ENCODE data around the gene TULP1. TPM values are rescaled to one million over a fixed set of nuclear protein-coding genes. Genes with fewer than 3 reads are reported as not detected.

TULP1 gene
- total RNA-seq, 2 donors from 2014 or later: 0.27 TPM; not detected in 1

- TF ChIP-seq POLR2A (IDR thresholded peaks at IDR 0.05): no peak
- TF ChIP-seq CTCF (IDR thresholded peaks at IDR 0.05): no peak
- TF ChIP-seq POLR2AphosphoS5 (IDR thresholded peaks at IDR 0.05): no peak
- Histone ChIP-seq H3K27ac (no peak overlapping the region), H3K9me3 (no peaks in the 10 kb centered on the region), H3K27me3 (replicated peaks; ENCODE audit: insufficient read depth) (no peaks in the 10 kb centered on the region), H3K4me3 (peak overlapping the region; percentile 4 to 12), H3K4me1 (replicated peaks) (no peaks in the 10 kb centered on the region), H3K36me3 (no peaks in the 10 kb centered on the region)
- intact Hi-C loops (cut with DNase I): no loop called here
- DNase-seq (ENCODE audit: low spot score): no peak
- WGBS: 18% methylated on average over 28 of the region's 32 CpGs
These were observed 1.1 kb downstream of the TULP1 start for GRCh38 chr6:35511562-35511941.

DNA sequence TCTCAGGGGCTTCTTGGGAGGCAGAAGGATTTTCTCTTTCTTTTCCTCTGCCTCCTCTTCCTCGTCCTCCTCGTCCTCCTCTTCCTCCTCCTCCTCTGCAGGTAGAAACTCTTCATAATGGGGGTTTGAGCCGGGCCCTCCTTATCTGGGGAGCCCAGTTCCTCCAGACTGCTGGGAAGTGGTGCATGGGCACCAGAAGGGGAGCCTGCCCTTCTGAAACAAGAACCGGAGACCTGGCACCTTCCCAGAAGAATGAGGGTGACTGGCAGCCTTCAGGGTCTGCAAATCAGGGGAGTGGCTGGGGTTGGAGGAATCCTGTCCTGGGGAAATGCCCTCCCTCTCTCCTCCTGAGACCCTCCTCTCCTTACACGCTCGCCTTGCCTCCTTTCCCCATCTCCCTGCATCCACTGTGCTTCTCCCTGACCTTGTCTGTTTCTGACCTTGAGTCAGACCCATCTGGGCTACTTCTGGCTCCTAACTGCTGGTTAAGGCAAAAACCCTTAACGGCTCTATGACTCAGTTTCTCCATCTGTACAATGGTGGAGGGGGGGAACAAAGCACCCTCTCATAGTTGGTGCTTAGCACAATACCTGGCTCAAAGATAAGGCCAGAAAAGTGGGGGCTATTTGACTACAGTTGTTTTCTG lies 1.7 kb downstream of the TULP1 start:
- Histone ChIP-seq H3K4me1 (replicated peaks) (no peaks in the 10 kb centered on the region), H3K4me3 (peak overlapping the region in 1 of 2 donors; percentile 12), H3K27ac (no peak overlapping the region), H3K27me3 (replicated peaks; ENCODE audit: insufficient read depth) (no peaks in the 10 kb centered on the region), H3K9me3 (no peaks in the 10 kb centered on the region), H3K36me3 (no peaks in the 10 kb centered on the region)
- TF ChIP-seq POLR2A (IDR thresholded peaks at IDR 0.05) (no peak), POLR2AphosphoS5 (IDR thresholded peaks at IDR 0.05) (no peak), CTCF (IDR thresholded peaks at IDR 0.05) (no peak)
- DNase-seq (ENCODE audit: low spot score): no peak
- 81% methylated on average over 7 of the region's 7 CpGs for WGBS
- intact Hi-C loops (cut with DNase I): no loop called here

GRCh38 chr6:35508542-35508941 lies 4.2 kb downstream of the TULP1 start:
- H3K4me1 ChIP-seq (replicated peaks): no peaks in the 10 kb centered on the region
- no peak overlapping the region for H3K4me3 ChIP-seq
- 58% methylated on average over 5 of the region's 5 CpGs for WGBS
- intact Hi-C loops (cut with DNase I): no loop called here
- no peak overlapping the region for H3K27ac ChIP-seq
- H3K27me3 ChIP-seq (replicated peaks; ENCODE audit: insufficient read depth): no peaks in the 10 kb centered on the region
- no peaks in the 10 kb centered on the region for H3K9me3 ChIP-seq
- no peaks in the 10 kb centered on the region for H3K36me3 ChIP-seq
- DNase-seq (ENCODE audit: low spot score): no peak
- no peak for TF ChIP-seq CTCF (IDR thresholded peaks at IDR 0.05)
- TF ChIP-seq POLR2A (IDR thresholded peaks at IDR 0.05): no peak
- no peak for TF ChIP-seq POLR2AphosphoS5 (IDR thresholded peaks at IDR 0.05)

- DNase-seq (ENCODE audit: low spot score): no peak
- Histone ChIP-seq H3K9me3 (no peaks in the 10 kb centered on the region), H3K27me3 (replicated peaks; ENCODE audit: insufficient read depth) (no peaks in the 10 kb centered on the region), H3K4me3 (no peak overlapping the region), H3K27ac (no peak overlapping the region), H3K4me1 (replicated peaks) (no peaks in the 10 kb centered on the region), H3K36me3 (no peaks in the 10 kb centered on the region)
- WGBS: 73% methylated on average over 2 of the region's 2 CpGs
- no peak for TF ChIP-seq POLR2A (IDR thresholded peaks at IDR 0.05)
- no peak for TF ChIP-seq POLR2AphosphoS5 (IDR thresholded peaks at IDR 0.05)
- no peak for TF ChIP-seq CTCF (IDR thresholded peaks at IDR 0.05)
- intact Hi-C loops (cut with DNase I): no loop called here
These were observed 4.7 kb downstream of the TULP1 start for GRCh38 chr6:35508027-35508426.

DNA sequence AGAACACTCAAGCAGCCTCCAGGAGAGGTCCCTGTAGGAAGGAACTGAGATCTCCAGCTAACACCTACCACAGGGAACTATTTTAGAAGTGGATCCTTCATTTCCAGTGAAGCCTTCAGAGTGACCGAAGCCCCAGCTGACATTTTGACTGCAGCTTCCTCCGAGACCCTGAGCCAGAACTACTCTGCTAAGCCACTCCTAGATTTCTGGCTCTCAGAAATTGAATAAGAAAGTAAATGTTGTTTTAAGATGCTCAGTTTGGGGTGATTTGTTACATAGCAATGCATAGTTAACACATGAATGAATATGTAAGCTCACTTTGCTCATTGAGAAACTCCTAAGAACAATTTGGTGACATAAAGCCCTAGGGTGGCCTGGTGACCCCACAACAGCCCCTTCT lies 5.5 kb downstream of the TULP1 start:
- WGBS: 100% methylated on average over 2 of the region's 2 CpGs
- no peaks in the 10 kb centered on the region for H3K27me3 ChIP-seq (replicated peaks; ENCODE audit: insufficient read depth)

More for the DNA sequence above, 5.5 kb downstream of the TULP1 start:
- H3K27ac ChIP-seq: no peak overlapping the region
- TF ChIP-seq POLR2A (IDR thresholded peaks at IDR 0.05) (no peak), POLR2AphosphoS5 (IDR thresholded peaks at IDR 0.05) (no peak), CTCF (IDR thresholded peaks at IDR 0.05) (no peak)
- H3K9me3 ChIP-seq: no peaks in the 10 kb centered on the region
- no peaks in the 10 kb centered on the region for H3K36me3 ChIP-seq
- H3K4me3 ChIP-seq: no peak overlapping the region
- intact Hi-C loops (cut with DNase I): no loop called here
- DNase-seq (ENCODE audit: low spot score): no peak
- H3K4me1 ChIP-seq (replicated peaks): no peaks in the 10 kb centered on the region
